ENCODE data around the gene SYT7. TPM values are rescaled to one million over a fixed set of nuclear protein-coding genes. Genes with fewer than 3 reads are reported as not detected.

The SYT7 gene
- total and polyA plus RNA-seq, 2 of the 8 experiments (the other 6 are each of a cell fraction or from before 2014, with no cell fraction given): 9.6 to 10.5 TPM

DNA sequence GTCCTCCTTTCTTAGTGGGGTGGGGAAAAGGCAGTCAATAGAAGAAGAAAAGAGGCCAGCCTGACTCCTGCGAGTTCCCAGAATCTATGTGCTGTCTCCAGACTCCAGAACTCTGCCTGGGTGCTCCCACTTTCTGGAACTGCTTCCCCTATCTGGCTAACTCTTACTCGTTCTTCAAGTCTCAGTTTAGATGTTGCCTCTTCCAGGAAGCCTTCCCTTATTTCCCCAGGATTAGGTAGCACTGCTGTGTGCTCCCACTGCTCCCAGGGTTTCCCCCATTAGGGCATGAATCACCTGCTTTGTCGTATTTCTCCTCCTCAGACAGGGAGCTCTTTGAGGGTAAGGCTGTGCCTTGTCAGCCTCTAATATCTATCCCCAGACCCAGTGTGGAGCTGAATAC, 17.5 kb upstream of the SYT7 start:
- POLR2A ChIA-PET (ENCODE audit: partially characterized antibody): interaction anchor here (1.9 to 4.1 kb wide), 2 partner anchors 10 to 12 kb away, joined by 6 to 34 read pairs; no protein-coding TSS in a partner anchor
- Histone ChIP-seq H3K27me3 (replicated peaks in 1 of 4; ENCODE audit: control insufficient read depth in 3 of 4, extremely low read depth in 1 of 4, insufficient read depth in 3 of 4, low read length in 3 of 4) (no peaks in the 10 kb centered on the region; a peak in 2 of 7 replicates), H3K56ac (replicated peaks; ENCODE audit: insufficient read length, low read depth, low read length) (no peak overlapping the region), H2BK5ac (ENCODE audit: low read depth, low read length) (no peak overlapping the region), H2BK15ac (ENCODE audit: low read length) (no peak overlapping the region), H4K5ac (ENCODE audit: insufficient read length, low read depth, low read length) (no peak overlapping the region), H2BK12ac (ENCODE audit: low read depth, low read length) (no peak overlapping the region), H2AFZ (ENCODE audit: low read length) (no peak overlapping the region), H4K8ac (ENCODE audit: extremely low read depth, insufficient read depth, low read length) (no peak overlapping the region), H4K20me1 (replicated peaks in 1 of 2; ENCODE audit: control insufficient read depth in 1 of 2, insufficient read depth in 2 of 2, low read length in 2 of 2) (no peaks in the 10 kb centered on the region), H3K79me1 (ENCODE audit: low read depth, low read length) (no peaks in the 10 kb centered on the region), H3K14ac (ENCODE audit: insufficient read length) (no peak overlapping the region), H3K4me1 (replicated peaks in 1 of 4; ENCODE audit: control insufficient read depth in 3 of 4, insufficient read depth in 4 of 4, low read length in 3 of 4) (peaks cover 5 to 33% (median 25%) of the 10 kb centered on the region in 4 experiments), H3K4me2 (ENCODE audit: insufficient read depth in 1 of 2, low read depth in 2 of 2, low read length in 2 of 2) (no peak overlapping the region), H3K4ac (replicated peaks; ENCODE audit: insufficient read length, low read depth, low read length) (no peak overlapping the region), H3K79me2 (ENCODE audit: control insufficient read depth in 1 of 2, insufficient read depth in 2 of 2, low read length in 2 of 2) (no peaks in the 10 kb centered on the region), H4K91ac (replicated peaks; ENCODE audit: insufficient read length, low read length) (no peak overlapping the region), H2AK5ac (ENCODE audit: low read depth, low read length) (no peak overlapping the region), H3K9me3 (ENCODE audit: insufficient read depth in 2 of 2, low read depth in 1 of 2, low read length in 1 of 2) (no peaks in the 10 kb centered on the region), H3K27ac (ENCODE audit: low read depth, low read length) (no peak overlapping the region), H3K36me3 (ENCODE audit: control insufficient read depth in 2 of 4, insufficient read depth in 4 of 4, low read length in 3 of 4) (no peaks in the 10 kb centered on the region), H3K18ac (ENCODE audit: extremely low read depth, low read length) (no peak overlapping the region), H3K23ac (ENCODE audit: insufficient read length) (no peak overlapping the region), H2BK120ac (replicated peaks; ENCODE audit: low read depth, low read length) (no peak overlapping the region), H3K9ac (replicated peaks in 1 of 4; ENCODE audit: extremely low read depth in 1 of 4, low read depth in 3 of 4, low read length in 3 of 4) (no peak overlapping the region), H3K23me2 (ENCODE audit: low read depth, low read length) (no peaks in the 10 kb centered on the region; the same call in 1 of the 2 replicates), H3K4me3 (ENCODE audit: extremely low read depth in 1 of 4, insufficient read depth in 2 of 4, low read depth in 3 of 4, low read length in 4 of 4) (no peak overlapping the region), H2BK20ac (ENCODE audit: low read length) (no peak overlapping the region)
- TF ChIP-seq SP1 (IDR thresholded peaks at IDR 0.05; ENCODE audit: low read depth, low read length) (no peak), RXRA (IDR thresholded peaks at IDR 0.05; ENCODE audit: insufficient read depth, low read depth, low read length) (no peak), SIN3A (conservative IDR thresholded peaks at IDR 0.05 in 1 of 2, IDR thresholded peaks at IDR 0.05 in 1 of 2; ENCODE audit: low read depth in 1 of 2, low read length in 2 of 2) (no peak), GABPA (IDR thresholded peaks at IDR 0.05; ENCODE audit: borderline replicate concordance, insufficient read depth, low read length) (no peak), CHD1 (IDR thresholded peaks at IDR 0.05; ENCODE audit: low read depth, low read length) (no peak), SRF (IDR thresholded peaks at IDR 0.05; ENCODE audit: low read depth, low read length) (no peak), KDM4A (IDR thresholded peaks at IDR 0.05; ENCODE audit: low read depth, low read length, severe bottlenecking) (no peak), CBX5 (IDR thresholded peaks at IDR 0.05; ENCODE audit: low read depth, low read length) (no peak), MAFK (IDR thresholded peaks at IDR 0.05; ENCODE audit: low read depth, low read length) (no peak)
- TF ChIP-seq, protein P1, sequence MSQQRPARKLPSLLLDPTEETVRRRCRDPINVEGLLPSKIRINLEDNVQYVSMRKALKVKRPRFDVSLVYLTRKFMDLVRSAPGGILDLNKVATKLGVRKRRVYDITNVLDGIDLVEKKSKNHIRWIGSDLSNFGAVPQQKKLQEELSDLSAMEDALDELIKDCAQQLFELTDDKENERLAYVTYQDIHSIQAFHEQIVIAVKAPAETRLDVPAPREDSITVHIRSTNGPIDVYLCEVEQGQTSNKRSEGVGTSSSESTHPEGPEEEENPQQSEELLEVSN (IDR thresholded peaks at IDR 0.05): no peak
- FAIRE-seq (no peak), DNase-seq (ENCODE audit: low read depth in 1 of 2, low spot score in 2 of 2) (no peak)
- CTCF ChIA-PET (ENCODE audit: partially characterized antibody): interaction anchor here (0.7 to 5.6 kb wide), 18 partner anchors 9 to 190 kb away, joined by 3 to 52 read pairs (median 9); no protein-coding TSS in a partner anchor
- WGBS, 2 experiments (ENCODE audit: extremely low coverage in 1 of 2, insufficient coverage in 1 of 2, insufficient read length in 1 of 2, insufficient replicate concordance in 2 of 2, low coverage in 1 of 2, low lambda C conversion rate in 2 of 2, missing lambda C conversion rate in 1 of 2): 61% methylated on average over 3 of the region's 3 CpGs; no CpG with 5 or more reads in 1 of the 2 experiments

All from H1 (cell line).